Measurements from ENCODE around the gene DALRD3.

The DALRD3 gene

DNA sequence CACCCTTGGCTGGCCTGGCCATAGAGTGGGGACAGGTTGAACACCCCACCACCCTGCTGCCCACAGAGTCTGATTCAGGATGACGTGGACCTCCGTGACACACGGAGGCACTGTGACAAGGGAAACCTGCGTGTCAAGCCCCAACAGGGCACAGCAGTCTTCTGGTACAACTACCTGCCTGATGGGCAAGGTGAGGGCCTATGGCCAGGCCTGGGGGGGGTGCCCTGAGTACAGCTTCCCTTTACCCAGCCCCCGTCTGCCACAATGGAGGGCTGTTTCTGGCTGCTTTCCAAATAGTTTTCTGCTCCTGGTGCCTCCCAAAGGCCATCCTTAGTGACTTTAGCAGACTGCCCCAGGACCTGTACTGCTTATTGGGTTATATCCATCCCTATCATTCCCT, 12.4 kb downstream of the DALRD3 start:
- DNase-seq (ENCODE audit: low spot score) = no peak

DNA sequence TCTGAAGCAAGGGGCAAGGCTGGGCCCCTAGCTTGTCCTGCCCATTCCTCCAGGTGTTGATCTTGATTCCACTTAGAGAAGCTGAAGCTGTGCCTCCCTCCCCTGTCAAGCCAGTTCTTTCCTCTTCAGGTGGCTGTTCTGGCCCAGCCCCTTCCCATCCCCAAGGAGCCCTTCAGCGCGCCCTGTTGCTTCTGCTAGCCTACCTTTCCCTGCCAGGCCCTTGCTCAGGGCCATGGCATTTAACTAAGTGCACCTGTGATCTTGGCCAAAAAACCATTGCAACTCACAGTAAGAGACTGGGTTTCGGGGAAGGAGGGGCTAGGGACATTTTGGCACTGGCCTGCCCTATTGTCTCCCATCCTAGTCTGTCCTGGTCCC, 13.1 kb downstream of the DALRD3 start:
- no peak for DNase-seq (ENCODE audit: low spot score)

DNA sequence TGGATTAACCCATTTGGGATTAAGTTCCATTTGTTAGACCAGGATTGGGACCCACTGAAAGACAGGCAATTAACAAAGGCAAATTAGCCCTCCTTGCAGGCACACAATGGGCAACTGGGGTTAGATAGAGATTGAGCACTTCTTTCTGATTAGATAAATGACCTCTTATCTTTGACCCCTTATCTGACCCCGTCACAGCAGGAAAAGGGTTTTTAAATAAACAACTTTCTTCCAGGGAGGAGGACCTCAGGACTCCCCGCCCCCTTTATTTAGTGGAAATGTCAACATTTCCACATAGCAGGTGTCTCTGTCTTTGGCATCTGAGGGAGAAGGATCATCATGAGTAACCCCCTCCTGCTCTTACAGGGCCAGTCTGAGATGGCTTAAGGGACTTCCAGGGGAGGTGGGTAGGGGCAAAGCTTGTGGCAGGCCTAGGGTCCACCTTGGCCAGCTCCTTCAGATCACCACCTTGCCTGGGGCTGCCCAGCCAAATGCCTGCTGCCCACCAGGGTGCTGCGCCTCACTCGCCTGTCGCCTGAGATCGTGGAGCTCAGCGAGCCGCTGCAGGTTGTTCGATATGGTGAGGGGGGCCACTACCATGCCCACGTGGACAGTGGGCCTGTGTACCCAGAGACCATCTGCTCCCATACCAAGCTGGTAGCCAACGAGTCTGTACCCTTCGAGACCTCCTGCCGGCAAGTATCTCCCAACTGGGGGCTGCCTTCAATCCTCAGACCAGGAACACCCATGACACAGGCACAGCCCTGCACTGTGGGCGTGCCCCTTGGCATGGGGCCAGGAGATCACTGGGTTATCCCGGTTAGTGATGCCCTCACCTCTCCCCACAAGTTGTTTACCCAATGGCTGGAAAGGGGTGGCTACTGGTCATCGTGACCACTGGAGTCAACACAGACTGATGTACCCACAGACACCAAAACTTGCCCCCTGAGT, 13.8 kb downstream of the DALRD3 start:
- DNase-seq (ENCODE audit: low spot score) = no peak

DNA sequence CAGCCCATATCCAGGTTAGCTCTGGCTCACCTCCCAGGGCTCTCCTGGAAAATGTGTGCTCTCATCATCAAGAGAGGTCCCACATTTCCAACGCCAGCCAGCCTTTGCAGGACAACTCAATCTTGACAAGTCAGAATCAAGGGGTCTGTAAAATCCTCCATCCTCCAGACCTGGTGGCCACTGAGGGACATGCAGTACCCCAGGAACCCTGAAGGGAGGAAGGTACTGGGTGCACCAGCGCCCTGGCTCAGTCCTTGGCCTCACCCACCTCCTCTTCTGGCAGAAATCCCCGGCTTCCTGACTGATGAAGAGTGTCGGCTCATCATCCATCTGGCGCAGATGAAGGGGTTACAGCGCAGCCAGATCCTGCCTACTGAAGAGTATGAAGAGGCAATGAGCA, 17.2 kb downstream of the DALRD3 start:
- no peak for DNase-seq (ENCODE audit: low spot score)

DNA sequence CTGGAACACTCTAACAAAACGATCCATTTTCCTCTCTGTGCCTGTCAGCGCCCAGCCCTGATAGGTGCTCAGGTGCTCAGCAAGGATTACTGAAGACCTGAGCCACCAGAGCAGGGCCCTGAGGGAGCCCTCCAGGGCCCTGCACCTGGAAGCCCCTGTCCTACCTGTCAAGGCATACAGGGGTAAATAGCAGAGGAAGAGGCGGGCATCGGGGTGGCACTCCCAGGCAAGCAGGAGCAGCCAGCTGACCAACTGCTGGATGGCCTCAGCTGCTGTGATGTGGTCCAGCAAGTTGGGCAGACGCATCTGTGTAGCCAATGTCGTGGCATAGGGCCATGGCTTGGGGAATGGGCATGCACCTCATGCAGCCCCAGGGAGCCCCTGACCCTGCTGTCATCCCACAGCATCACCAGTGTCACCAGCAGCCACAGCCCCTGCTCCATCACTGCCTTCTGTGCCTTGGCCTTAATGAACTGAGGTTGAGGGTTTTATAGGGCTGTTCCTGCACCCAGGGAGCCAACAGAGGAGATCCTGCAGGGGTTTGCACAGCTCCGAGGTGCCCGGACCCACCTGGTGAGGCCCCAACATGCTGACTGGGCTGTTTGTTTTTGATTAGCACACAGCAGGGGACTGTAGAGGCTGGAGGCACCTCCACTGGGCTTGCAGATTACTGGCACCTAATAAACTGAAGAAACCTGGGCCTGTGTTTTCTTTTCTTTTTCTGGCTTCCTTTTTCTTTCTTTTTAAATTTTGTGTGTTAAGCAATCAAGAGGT, 19.1 kb downstream of the DALRD3 start:
- no peak for DNase-seq (ENCODE audit: low spot score)

DNA sequence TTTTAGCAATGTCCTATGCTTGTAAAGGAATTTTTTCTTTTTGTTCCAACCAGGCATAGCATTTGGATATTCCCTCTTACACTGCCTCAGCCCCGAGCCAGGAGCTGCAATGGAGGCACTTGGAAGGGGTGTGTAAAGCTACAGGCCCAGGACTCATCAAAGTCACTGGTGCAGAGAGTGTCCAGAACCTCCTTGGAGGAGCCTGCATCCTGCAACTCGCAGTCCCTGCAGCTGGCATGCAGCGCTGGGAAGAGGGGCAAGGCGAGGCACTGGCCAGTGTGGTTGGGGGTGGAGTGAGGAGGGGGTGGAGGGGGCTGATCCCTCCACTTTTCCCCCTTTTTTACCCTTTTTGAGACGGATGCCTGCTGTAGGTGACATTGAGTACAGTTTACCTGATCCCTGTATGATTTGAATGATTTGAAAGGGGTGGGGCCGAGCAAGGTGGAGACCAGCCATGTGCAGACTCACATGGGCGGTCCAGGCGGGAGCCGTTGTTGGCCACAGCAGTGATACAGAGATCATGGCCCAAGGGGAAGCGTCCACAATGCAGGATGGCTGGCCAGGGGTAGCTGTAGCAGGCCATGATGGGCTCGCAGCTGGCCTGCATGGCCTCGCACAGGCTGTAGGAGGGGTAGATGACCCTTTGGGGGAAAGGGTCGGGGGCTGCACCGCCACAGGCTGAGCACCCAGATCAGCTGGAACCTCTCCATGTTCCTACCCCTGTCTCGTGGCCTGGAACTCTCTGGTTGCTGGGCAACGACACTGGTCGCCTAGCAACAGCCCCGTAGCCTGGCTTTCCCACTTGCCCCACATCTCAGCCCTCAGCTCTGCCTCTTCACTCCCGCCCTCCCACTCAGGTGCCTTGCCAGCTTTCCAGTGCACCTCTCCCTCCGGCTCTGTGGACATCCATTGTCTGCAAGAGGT, 20.4 kb downstream of the DALRD3 start:
- no peak for DNase-seq (ENCODE audit: low spot score)

DNA sequence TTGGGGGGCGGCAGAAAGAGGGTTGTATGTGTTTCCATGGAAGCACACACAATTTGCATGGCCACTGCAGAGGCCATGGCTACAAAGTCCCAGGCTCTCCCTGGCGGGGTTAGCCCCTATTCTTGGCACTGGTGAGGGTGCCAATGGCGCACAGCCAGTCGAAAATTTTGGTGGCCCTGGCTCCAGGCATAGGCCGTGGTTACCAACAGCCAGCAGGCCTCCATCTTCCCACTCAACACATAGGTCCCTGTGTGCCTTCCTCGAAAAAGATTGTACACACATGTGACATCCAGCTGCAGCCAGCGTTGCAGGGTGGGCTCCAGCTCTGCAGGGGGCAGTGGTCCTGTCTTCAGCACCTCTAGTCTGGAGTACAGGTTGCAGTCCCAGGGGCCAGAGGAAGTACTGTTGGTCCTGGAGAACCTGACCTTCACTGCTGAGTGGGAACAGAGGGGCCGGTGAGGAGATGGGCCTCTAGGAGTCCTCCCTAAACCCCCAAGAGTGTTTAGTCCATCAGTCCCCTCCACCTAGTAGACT, 21.2 kb downstream of the DALRD3 start:
- DNase-seq (ENCODE audit: low spot score) = no peak

DNA sequence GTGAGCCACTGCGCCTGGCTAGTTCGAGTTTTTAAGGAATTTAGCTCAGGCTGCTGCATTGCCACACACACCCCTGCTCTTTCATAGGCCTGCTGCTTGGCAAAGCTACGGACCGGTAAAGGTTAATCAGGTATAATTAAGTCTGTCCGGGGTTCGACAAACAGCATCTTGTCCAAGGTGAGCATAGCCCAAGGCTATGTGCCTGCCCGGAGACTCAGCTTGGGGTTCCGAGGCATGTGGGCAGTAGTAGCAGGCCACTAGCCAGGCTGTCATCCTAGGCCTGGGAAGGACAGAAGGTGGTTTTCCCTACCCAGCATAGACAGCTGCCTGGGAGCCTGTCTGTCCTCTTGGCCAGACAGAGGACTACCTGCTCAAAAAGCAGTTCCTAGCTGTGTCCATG, 21.7 kb downstream of the DALRD3 start:
- no peak for DNase-seq (ENCODE audit: low spot score)

DNA sequence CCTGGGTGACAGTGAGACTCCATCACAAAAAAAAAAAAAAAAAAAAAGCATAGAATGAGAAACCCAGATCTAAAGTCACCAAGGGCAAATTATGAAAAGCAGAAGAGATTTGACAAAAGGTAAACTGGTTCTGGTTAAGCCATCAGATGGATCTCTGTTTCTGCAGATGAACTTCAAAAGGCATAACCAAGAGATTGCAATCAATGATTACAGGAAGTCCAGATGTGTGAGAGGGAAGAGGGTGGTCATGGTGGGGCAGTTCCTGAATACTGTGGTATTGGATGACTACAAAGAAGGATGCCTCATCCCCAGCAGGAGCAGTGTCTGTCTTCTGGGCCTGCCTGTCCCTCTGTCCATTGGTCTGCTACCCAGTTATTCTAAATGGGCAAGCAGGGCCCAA, 24.5 kb downstream of the DALRD3 start:
- no peak for DNase-seq (ENCODE audit: low spot score)

DNA sequence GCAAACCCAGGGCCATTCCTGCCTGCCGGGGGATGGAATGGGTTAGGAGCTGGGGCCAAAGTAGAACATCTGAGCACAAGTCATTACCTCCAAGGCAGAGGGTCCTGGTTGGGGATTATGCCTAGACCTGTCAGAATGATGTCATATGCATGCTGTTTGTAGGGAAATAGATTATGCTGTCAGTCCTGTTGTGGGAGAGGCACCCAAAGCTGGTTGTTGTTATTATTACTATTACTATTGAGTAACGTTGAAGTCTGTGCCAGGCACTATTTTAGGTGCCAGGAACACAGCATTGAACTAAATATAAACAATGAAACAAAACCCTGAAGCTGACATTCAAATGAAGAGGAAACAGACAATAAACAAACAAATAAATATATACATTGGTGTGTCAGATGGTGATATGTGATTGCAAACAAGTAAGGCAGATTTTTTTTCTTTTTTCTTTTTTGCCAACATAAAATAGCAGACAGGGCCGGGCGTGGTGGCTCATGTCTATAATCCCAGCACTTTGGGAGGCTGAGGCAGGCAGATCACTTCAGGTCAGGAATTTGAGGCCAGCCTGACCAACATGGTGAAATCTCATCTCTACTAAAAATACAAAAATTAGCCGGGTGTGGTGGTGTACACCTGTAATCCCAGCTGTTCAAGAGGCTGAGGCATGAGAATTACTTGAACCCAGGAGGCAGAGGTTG, 26.4 kb downstream of the DALRD3 start:
- DNase-seq (ENCODE audit: low spot score) = no peak

DNA sequence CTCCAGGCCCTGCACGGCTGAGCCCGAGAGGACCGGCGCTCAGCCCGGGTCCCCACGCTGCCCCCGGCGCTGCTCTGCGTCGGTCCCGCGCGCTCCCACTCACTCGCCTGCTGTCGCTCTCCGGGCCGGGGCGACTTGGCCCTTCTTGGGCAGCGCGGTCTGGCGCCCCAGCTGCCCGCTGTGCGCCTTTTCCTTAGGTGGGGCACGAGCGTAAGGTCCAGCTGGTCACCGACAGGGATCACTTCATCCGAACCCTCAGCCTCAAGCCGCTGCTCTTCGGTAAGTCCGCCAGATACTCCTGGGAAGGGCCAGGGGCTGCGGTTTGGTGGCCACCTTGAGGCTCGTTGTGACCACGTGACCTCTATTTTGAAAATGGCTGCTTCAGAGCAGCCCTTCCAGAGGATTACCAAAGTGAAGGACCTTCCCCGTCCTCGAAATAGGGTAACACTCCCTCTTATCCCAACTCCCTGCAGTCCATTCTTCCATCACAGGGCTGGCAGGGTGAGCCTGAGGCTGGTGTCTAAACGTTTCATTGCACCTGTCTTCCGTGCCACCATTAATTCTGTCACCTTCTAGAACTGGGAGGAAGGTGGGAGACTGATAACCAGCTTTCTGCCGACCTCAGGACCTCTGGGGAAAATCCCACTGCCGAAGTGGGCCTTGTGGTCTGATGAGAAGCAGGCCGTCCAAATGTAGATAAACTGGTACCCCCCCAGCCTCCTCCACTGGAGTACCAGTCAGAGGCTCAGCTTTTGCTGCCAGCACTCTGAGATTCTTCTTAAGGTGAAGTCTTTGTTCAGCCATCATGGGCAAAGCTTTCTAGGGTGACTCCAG, 27.5 kb downstream of the DALRD3 start:
- peak; percentile 46 for DNase-seq (ENCODE audit: low spot score)

DNA sequence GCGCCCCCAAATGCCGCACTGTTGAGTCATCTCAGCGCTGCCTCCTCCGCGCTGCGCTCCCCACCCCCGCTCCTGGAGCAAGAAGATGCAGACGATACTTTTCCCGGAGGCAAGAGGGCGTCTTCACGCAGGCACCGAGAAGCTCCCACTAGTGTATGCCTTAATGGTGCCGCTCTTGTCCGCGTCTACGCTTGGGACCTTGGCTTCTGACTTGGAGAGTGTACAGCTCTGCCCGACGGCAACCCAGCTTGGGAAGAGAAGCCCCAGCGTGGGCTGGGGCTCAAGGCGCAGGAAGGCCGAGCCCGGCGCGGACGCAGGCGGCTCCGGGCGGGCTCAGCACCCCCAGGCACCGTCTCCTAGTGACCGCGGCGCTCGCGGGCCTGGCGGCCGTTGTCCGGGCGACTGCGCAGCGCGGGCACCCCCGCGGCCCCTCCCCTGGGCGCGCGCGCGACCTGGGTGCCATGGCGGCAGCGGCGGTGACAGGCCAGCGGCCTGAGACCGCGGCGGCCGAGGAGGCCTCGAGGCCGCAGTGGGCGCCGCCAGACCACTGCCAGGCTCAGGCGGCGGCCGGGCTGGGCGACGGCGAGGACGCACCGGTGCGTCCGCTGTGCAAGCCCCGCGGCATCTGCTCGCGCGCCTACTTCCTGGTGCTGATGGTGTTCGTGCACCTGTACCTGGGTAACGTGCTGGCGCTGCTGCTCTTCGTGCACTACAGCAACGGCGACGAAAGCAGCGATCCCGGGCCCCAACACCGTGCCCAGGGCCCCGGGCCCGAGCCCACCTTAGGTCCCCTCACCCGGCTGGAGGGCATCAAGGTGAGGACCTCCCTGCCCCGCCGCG, 28.4 kb downstream of the DALRD3 start, which contains the start of gene P4HTM:
Gene P4HTM, plus strand, starts transcription at position 446 of the 840 bp plus-strand sequence. Its CDS starts 16 bp downstream, at position 462.
- peak; percentile 85 for DNase-seq (ENCODE audit: low spot score)

DNA sequence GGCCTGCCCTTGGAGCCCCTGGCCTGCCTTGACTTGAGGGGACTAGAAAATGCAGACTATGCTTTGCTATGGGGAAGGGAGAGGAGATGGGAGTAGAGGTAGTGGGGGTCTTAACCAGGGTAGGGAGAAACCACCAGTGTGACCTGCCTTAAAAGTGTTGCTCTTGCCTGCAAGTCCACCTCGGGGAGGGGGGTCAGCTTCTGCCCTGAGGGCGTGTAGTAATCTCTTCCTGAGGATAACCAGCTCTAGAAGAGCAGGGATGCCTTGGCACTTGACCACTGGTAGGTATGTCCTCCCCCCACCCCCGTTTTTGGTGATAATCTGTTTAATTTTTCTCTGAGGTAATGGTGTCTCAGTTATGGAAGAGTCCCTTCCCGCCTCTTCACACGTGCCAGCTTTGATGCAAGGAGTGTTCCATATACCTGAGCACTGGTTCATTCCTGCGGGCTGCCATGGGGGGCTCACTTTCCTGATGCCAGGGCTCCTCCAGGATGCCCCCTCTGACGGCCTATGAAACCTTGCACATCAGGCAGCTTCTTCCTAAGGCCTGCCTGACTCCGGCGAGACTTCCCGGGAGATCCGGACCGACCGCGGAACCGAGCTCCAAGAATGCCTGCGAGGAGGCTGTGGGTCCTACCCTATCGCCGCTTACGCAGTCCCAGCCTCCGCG, 29.1 kb downstream of the DALRD3 start:
- no peak for DNase-seq (ENCODE audit: low spot score)

DNA sequence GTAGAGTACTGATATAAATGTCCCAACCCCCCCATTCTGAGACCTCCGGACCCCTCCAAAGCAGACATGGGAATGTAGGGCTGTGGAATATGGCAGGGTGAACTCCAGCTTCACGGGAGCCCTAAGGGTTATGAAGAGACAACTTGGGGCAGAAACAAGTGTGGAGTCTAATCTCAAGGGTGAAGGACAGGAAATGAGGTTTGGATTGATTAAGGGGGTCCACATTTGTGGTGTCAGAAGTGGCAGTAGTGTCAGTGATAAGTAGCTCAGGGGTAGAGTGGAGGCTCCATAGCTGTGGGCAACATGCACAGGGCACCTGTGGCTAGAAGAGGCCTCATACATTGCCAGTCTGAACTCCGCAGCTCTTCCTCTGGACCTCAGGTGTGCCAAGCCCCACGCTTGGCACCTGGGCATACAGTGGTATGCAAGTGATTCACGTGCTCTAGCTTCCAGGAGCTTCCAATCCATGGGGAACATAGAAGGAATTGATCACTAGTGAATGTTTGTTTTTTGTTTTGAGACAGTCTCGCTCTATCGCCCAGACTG, 32.5 kb downstream of the DALRD3 start:
- no peak for DNase-seq (ENCODE audit: low spot score)

DNA sequence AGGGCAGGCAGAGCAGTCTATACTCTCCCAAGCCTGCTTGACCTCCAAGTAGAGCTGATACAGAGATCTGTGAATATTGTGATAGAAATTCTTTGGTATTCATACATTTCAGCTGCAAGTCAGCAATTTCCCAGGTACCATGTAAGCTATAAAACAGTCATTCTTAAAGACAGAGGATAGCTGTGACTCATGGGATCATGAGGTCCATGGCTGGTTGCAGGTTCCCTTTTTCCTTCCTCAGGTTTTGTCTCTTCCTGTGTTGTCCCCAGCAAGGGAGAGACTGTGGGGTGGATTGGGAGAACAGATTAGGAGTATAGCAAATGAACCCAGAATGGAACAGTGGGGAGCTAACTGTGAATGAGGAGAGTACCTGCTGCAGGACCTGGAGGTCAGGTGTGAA, 33.7 kb downstream of the DALRD3 start:
- no peak for DNase-seq (ENCODE audit: low spot score)

DNA sequence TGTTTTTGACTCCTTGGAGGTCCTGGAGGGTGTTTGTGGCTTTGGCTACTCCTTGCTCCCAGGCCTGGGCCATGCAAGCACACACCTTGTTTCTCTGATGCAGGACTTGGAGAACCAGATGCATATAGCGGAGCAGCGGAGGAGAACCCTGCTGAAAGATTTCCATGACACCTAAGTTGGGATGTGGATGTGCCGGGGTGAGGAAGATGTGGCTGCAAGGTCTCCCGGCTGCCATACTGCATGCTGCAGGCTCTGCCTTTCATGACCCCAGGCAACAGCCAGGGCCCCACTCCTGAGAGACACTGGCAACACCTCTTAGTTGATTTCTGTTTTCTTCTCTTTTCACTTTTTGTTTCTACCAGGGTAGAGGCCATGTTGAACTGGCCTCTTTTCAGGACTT, 35.3 kb downstream of the DALRD3 start:
- no peak for DNase-seq (ENCODE audit: low spot score)

DNA sequence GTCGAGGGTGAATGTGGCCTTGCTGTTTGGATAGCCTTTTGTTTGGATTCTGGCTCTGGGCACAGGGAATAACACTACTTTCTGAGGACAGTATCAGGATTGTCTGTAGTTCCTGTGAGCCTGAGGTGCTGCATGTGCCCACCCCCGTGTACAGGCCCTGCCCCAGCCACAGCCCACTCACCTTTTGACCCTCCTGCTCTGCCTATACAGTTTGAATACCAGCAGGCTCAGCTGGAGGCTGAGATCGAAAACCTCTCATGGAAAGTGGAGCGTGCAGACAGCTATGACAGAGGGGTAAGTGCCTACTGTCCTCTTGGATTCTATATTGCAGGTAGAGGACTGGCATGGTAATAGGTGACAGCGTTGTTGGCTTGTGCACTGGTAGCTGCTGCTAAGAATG, 35.7 kb downstream of the DALRD3 start:
- no peak for DNase-seq (ENCODE audit: low spot score)

DNA sequence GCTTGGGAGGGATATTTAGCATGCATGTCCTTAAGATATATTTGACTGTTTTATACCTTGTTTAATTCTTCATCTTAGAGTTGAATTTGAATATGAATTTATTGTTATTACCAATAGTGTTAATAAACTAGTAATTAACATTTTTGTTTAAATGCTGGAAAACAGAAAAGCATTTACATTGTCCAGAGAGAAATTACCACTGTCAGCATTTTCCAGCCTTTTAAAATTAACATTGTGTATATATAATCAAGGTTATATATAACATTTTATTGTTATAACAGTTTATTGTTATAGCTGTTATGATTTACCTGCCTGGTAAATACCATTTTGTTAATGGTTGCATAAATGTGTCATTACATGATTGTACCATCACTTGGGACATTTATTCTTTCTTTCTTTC, 36.4 kb downstream of the DALRD3 start:
- no peak for DNase-seq (ENCODE audit: low spot score)

Measured in pons (tissue), 1 donor.